Measurements from ENCODE around the gene HIGD1B.
"Not testable (repeated sequence)": the region's sequence is repeated elsewhere in the genome, so short reads cannot be mapped to it uniquely, and the experiment has no call there.

HIGD1B gene

GRCh38 chr17:44847586-44847985, at the start of gene HIGD1B:
HIGD1B (plus strand) TSS chr17:44847883; CDS start chr17:44848153, 270 bp downstream.
- Histone ChIP-seq H3K4me3 (ENCODE audit: insufficient read length, low read depth) (no peak within 1 kb of the TSS), H3K27me3 (ENCODE audit: insufficient read depth, insufficient read length) (no peaks in the 10 kb centered on the region), H3K9me3 (ENCODE audit: insufficient read depth, low read length) (no peaks in the 10 kb centered on the region), H3K4me1 (ENCODE audit: insufficient read depth, insufficient read length) (peaks cover 16% of the 10 kb centered on the region), H3K9ac (ENCODE audit: insufficient read length, low read depth) (no peak within 1 kb of the TSS), H3K36me3 (ENCODE audit: insufficient read depth, insufficient read length, low read length) (peaks cover 45% of the 10 kb centered on the region)
- DNase-seq (ENCODE audit: low read depth, low spot score), result no peak
- no peak for TF ChIP-seq SUZ12 (IDR thresholded peaks at IDR 0.05; ENCODE audit: extremely low read depth, insufficient read depth, insufficient read length)
- TF ChIP-seq ZNF274 (IDR thresholded peaks at IDR 0.05; ENCODE audit: low read depth, low read length), result no peak
- no peak for TF ChIP-seq YY1 (IDR thresholded peaks at IDR 0.05; ENCODE audit: insufficient read depth, insufficient read length)

GRCh38 chr17:44798356-44798755, 49.3 kb upstream of the HIGD1B start:
- DNase-seq (ENCODE audit: low read depth, low spot score), result no peak
- H3K36me3 ChIP-seq (ENCODE audit: insufficient read depth, insufficient read length, low read length), result peaks cover 56% of the 10 kb centered on the region
- peaks cover 2% of the 10 kb centered on the region for H3K4me1 ChIP-seq (ENCODE audit: insufficient read depth, insufficient read length)
- no peak overlapping the region for H3K9ac ChIP-seq (ENCODE audit: insufficient read length, low read depth)
- no peaks in the 10 kb centered on the region for H3K9me3 ChIP-seq (ENCODE audit: insufficient read depth, low read length)
- no peak for TF ChIP-seq SUZ12 (IDR thresholded peaks at IDR 0.05; ENCODE audit: extremely low read depth, insufficient read depth, insufficient read length)
- no peak for TF ChIP-seq YY1 (IDR thresholded peaks at IDR 0.05; ENCODE audit: insufficient read depth, insufficient read length)
- TF ChIP-seq ZNF274 (IDR thresholded peaks at IDR 0.05; ENCODE audit: low read depth, low read length), result no peak
- no peaks in the 10 kb centered on the region for H3K27me3 ChIP-seq (ENCODE audit: insufficient read depth, insufficient read length)
- no peak overlapping the region for H3K4me3 ChIP-seq (ENCODE audit: insufficient read length, low read depth)

- Histone ChIP-seq H3K9ac (ENCODE audit: insufficient read length, low read depth) (no peak overlapping the region), H3K27me3 (ENCODE audit: insufficient read depth, insufficient read length) (no peaks in the 10 kb centered on the region), H3K9me3 (ENCODE audit: insufficient read depth, low read length) (no peaks in the 10 kb centered on the region), H3K36me3 (ENCODE audit: insufficient read depth, insufficient read length, low read length) (peaks cover 78% of the 10 kb centered on the region), H3K4me1 (ENCODE audit: insufficient read depth, insufficient read length) (no peaks in the 10 kb centered on the region), H3K4me3 (ENCODE audit: insufficient read length, low read depth) (no peak overlapping the region)
- TF ChIP-seq YY1 (IDR thresholded peaks at IDR 0.05; ENCODE audit: insufficient read depth, insufficient read length) (no peak), ZNF274 (IDR thresholded peaks at IDR 0.05; ENCODE audit: low read depth, low read length) (no peak), SUZ12 (IDR thresholded peaks at IDR 0.05; ENCODE audit: extremely low read depth, insufficient read depth, insufficient read length) (no peak)
- DNase-seq (ENCODE audit: low read depth, low spot score), result no peak
Observed at GRCh38 chr17:44801880-44802279, 45.8 kb upstream of the HIGD1B start.

- H3K4me3 ChIP-seq (ENCODE audit: insufficient read length, low read depth), result no peak overlapping the region
- H3K27me3 ChIP-seq (ENCODE audit: insufficient read depth, insufficient read length), result no peaks in the 10 kb centered on the region
- peaks cover 80% of the 10 kb centered on the region for H3K36me3 ChIP-seq (ENCODE audit: insufficient read depth, insufficient read length, low read length)
- no peaks in the 10 kb centered on the region for H3K9me3 ChIP-seq (ENCODE audit: insufficient read depth, low read length)
- no peak for DNase-seq (ENCODE audit: low read depth, low spot score)
- H3K9ac ChIP-seq (ENCODE audit: insufficient read length, low read depth), result no peak overlapping the region
- TF ChIP-seq ZNF274 (IDR thresholded peaks at IDR 0.05; ENCODE audit: low read depth, low read length) (no peak), YY1 (IDR thresholded peaks at IDR 0.05; ENCODE audit: insufficient read depth, insufficient read length) (no peak), SUZ12 (IDR thresholded peaks at IDR 0.05; ENCODE audit: extremely low read depth, insufficient read depth, insufficient read length) (no peak)
- H3K4me1 ChIP-seq (ENCODE audit: insufficient read depth, insufficient read length), result no peaks in the 10 kb centered on the region
Observed at GRCh38 chr17:44804302-44805089, 43.2 kb upstream of the HIGD1B start.

- H3K4me1 ChIP-seq (ENCODE audit: insufficient read depth, insufficient read length), result no peaks in the 10 kb centered on the region
- no peak for TF ChIP-seq SUZ12 (IDR thresholded peaks at IDR 0.05; ENCODE audit: extremely low read depth, insufficient read depth, insufficient read length)
- no peak for TF ChIP-seq YY1 (IDR thresholded peaks at IDR 0.05; ENCODE audit: insufficient read depth, insufficient read length)
- no peak for TF ChIP-seq ZNF274 (IDR thresholded peaks at IDR 0.05; ENCODE audit: low read depth, low read length)
- no peak overlapping the region for H3K4me3 ChIP-seq (ENCODE audit: insufficient read length, low read depth)
- no peaks in the 10 kb centered on the region for H3K27me3 ChIP-seq (ENCODE audit: insufficient read depth, insufficient read length)
- no peak overlapping the region for H3K9ac ChIP-seq (ENCODE audit: insufficient read length, low read depth)
- H3K36me3 ChIP-seq (ENCODE audit: insufficient read depth, insufficient read length, low read length), result peaks cover 63% of the 10 kb centered on the region
- DNase-seq (ENCODE audit: low read depth, low spot score), result no peak
- H3K9me3 ChIP-seq (ENCODE audit: insufficient read depth, low read length), result no peaks in the 10 kb centered on the region
Observed at GRCh38 chr17:44807093-44807816, 40.4 kb upstream of the HIGD1B start.

GRCh38 chr17:44807817-44808155, 39.9 kb upstream of the HIGD1B start:
- TF ChIP-seq ZNF274 (IDR thresholded peaks at IDR 0.05; ENCODE audit: low read depth, low read length) (no peak), YY1 (IDR thresholded peaks at IDR 0.05; ENCODE audit: insufficient read depth, insufficient read length) (no peak), SUZ12 (IDR thresholded peaks at IDR 0.05; ENCODE audit: extremely low read depth, insufficient read depth, insufficient read length) (no peak)
- no peak overlapping the region for H3K4me3 ChIP-seq (ENCODE audit: insufficient read length, low read depth)
- H3K36me3 ChIP-seq (ENCODE audit: insufficient read depth, insufficient read length, low read length), result peaks cover 58% of the 10 kb centered on the region
- H3K9me3 ChIP-seq (ENCODE audit: insufficient read depth, low read length), result no peaks in the 10 kb centered on the region
- H3K27me3 ChIP-seq (ENCODE audit: insufficient read depth, insufficient read length), result no peaks in the 10 kb centered on the region
- DNase-seq (ENCODE audit: low read depth, low spot score), result no peak
- no peak overlapping the region for H3K9ac ChIP-seq (ENCODE audit: insufficient read length, low read depth)
- H3K4me1 ChIP-seq (ENCODE audit: insufficient read depth, insufficient read length), result no peaks in the 10 kb centered on the region

- TF ChIP-seq SUZ12 (IDR thresholded peaks at IDR 0.05; ENCODE audit: extremely low read depth, insufficient read depth, insufficient read length), result no peak
- no peak for TF ChIP-seq YY1 (IDR thresholded peaks at IDR 0.05; ENCODE audit: insufficient read depth, insufficient read length)
- no peak for TF ChIP-seq ZNF274 (IDR thresholded peaks at IDR 0.05; ENCODE audit: low read depth, low read length)
- DNase-seq (ENCODE audit: low read depth, low spot score), result no peak
- no peaks in the 10 kb centered on the region for H3K4me1 ChIP-seq (ENCODE audit: insufficient read depth, insufficient read length)
- H3K36me3 ChIP-seq (ENCODE audit: insufficient read depth, insufficient read length, low read length), result peaks cover 59% of the 10 kb centered on the region
- H3K27me3 ChIP-seq (ENCODE audit: insufficient read depth, insufficient read length), result no peaks in the 10 kb centered on the region
- no peak overlapping the region for H3K4me3 ChIP-seq (ENCODE audit: insufficient read length, low read depth)
- no peak overlapping the region for H3K9ac ChIP-seq (ENCODE audit: insufficient read length, low read depth)
- H3K9me3 ChIP-seq (ENCODE audit: insufficient read depth, low read length), result no peaks in the 10 kb centered on the region
Observed at GRCh38 chr17:44808156-44808555, 39.5 kb upstream of the HIGD1B start.

GRCh38 chr17:44808656-44809388, 38.9 kb upstream of the HIGD1B start:
- H3K4me1 ChIP-seq (ENCODE audit: insufficient read depth, insufficient read length); DNase-seq (ENCODE audit: low read depth, low spot score); H3K9ac ChIP-seq (ENCODE audit: insufficient read length, low read depth); H3K27me3 ChIP-seq (ENCODE audit: insufficient read depth, insufficient read length); H3K9me3 ChIP-seq (ENCODE audit: insufficient read depth, low read length); H3K4me3 ChIP-seq (ENCODE audit: insufficient read length, low read depth): not testable (repeated sequence)
- H3K36me3 ChIP-seq (ENCODE audit: insufficient read depth, insufficient read length, low read length), result peaks cover 53% of the 10 kb centered on the region

All from NT2/D1 (cell line).